GM18511 (cell line): ENCODE results near the gene DHRSX.
"Not testable (repeated sequence)": the region's sequence is repeated elsewhere in the genome, so short reads cannot be mapped to it uniquely, and the experiment has no call there.

ENCODE experiments used
- ATAC-seq: cut with Tn5 transposase; IDR thresholded peaks from one replicate; pipeline ENCODE4 v1.9.1; 2021; ENCODE audit warnings: mild to moderate bottlenecking, moderate library complexity; ENCODE audit not compliant: unreplicated experiment

DHRSX gene

DNA sequence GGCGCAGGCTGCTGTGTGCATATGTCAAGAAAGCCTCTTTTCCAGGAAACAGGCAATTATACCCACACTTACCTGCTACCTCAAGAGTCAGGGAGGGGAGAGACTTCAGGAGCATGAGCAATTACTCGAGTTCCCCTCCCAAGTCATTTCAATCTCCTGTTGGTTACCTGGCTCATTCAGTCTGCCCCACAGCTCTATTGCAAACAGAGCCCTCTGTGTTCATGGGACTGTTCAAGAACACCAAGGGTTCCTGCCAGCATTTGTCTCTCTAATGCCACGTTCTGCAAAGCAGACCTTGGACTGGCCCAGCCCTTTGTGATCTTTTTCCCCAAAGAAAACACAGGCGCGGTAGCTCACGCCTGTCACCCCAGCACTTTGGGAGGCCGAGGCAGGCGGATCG, 274.6 kb downstream of the DHRSX start:
- ATAC-seq = no peak

DNA sequence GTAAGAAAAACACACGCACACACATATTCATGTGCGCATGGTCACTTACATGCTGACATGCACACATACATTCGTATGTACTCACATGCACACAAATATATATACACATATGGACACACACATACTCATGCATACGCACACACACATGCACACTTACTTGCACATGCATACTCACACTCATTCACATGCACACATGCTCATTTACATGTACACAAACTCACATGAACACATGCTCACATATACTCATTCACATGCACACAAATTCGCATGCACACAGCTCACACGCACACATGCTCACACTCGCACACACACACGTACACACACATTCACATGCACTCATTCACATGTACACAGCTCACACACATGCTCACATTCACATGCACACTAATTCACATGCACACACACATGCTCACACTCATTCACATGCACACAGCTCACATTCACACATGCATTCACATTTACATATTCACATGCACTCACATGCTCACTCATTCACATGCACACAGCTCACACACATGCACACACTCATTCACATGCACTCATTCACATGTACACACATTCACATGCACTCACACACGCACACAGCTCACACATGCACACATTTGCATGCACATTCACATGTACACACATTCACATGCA, 276.1 kb downstream of the DHRSX start:
- ATAC-seq = no peak

DNA sequence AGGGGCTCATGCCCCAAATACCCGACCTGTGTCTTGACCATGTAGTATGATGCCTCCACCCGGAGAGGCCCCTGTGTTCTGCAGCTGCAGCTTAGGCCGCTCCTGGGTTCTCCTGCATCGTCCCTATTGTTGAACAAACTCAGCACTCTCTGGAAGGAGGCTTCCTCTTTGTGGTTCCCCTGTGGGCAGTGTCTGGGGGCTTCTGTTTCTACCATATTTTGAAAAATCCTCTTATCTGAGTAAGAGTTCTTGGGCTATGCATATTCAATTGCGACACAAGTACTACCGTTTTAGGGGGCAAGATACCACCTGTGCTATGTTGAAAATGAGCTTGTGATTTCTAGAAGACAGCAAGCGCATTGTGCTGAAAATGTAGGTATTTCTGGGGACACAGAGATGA, 276.6 kb downstream of the DHRSX start:
- ATAC-seq = no peak

GRCh38 chrX:2220829-2221567, 279.8 kb downstream of the DHRSX start:
- no peak for ATAC-seq

DNA sequence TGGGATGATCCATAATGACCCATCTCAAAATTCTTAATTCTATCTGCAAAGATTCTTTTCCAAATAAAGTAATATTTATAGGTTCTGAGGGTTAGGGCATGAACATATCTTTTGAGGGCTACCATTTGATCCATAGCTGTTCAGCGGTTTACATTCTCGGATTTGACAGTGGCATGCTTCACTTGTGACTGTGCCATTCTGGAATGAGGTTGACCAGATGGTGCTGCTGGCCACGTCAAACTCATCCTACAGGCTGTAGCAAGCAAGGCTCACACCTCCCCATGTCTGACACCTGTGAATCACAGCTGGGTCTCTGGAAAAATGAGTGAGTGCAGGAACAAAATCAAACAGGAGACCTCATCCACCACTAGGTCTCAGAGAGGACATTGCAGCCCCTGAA, 280.5 kb downstream of the DHRSX start:
- ATAC-seq = no peak

- not testable (repeated sequence) for ATAC-seq
Measured at GRCh38 chrX:2214138-2214823, 286.5 kb downstream of the DHRSX start.

DNA sequence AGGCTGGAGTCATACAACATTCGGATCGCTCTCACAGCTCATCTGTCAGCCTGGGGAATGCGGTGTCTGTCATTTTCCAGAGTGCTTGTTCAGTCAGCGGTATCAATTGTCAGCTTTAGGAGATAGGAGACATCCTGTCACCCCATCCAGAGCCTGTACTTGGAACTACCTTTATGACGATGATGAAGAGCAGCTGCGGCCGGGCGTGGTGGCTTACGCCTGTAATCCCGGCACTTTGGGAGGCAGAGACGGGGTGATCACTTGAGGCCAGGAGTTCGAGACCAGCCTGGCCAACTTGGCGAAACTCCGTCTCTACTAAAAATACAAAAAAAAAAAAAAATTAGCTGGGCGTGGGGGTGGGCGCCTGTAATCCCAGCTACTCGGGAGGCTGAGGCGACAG, 289.1 kb downstream of the DHRSX start:
- ATAC-seq = not testable (repeated sequence)

GRCh38 chrX:2193273-2193592, 307.5 kb downstream of the DHRSX start:
- no peak for ATAC-seq

DNA sequence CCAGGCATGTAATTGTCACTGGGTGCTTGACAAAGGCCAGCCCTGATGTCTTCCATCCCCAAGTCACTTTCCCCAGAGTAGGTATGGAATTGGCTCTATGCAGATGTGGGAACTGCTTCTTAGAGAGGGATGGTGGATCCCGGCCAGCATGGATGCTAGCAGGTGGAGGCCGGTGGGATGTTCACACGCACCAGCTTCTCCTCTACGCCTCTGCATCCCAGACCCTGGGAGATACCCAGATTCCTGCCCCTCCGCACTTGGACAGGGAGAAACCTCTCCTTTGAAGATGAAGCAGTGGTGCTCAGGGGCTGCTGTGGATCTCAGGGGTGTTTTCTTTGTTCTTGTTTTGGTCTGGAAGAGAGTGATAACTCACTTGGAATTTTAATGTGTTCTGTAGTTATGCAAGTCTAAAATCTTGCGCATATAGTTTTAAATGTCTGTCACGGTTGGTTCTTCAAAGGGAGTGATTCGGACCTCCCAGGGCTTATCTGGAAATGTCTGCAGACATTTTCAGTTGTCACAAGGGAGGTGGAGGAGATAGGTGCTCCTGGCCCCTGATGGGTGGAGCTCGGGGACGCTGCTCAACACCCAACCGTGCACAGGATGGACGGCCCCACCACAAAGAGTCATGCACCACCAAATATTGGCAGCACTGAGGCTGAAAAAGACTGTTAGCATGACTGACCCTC, 308.0 kb downstream of the DHRSX start:
- no peak for ATAC-seq

DNA sequence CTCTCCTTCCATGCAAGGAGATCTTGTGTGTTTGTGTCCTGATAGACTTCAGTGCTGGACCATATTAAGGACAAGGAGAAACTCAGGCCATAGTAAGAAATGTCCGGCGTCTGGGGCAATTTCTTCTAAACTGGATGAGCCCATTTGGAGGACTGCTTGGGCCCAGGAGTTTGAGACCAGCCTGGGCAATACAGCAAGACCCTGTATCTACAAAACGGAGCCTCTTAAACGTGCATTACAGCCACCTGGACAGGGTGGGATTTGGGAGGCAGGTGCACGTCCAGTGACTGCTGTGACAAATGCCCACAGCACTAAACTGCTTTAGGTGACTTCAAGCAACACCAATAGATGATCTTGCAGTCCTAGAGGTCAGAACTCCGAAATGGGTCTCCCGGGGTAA, 311.9 kb downstream of the DHRSX start:
- ATAC-seq = no peak

DNA sequence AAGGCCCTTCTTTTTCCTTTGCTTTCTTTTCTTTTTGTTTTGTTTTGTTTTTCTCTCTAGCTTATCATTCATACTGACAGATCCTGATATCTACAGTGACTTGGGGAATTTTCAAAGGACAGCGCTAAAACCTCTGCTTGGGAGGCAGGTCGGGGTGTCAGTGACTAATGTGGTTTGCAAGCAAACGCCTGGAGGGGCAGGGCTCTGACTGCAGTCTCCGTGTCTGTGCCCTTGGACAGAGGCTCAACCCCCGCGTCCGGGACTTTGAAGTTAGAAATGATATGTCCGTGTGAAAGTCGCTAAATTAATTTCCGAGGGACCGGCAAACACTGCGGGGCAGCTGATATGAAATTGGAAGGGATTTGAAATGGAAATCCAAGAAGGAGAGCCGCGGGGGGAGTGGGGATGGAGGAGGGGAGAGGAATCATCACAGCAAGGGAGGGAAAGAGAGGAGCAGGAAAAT, 312.4 kb downstream of the DHRSX start:
- ATAC-seq = no peak

GRCh38 chrX:2187352-2188115, 313.2 kb downstream of the DHRSX start:
- no peak for ATAC-seq

DNA sequence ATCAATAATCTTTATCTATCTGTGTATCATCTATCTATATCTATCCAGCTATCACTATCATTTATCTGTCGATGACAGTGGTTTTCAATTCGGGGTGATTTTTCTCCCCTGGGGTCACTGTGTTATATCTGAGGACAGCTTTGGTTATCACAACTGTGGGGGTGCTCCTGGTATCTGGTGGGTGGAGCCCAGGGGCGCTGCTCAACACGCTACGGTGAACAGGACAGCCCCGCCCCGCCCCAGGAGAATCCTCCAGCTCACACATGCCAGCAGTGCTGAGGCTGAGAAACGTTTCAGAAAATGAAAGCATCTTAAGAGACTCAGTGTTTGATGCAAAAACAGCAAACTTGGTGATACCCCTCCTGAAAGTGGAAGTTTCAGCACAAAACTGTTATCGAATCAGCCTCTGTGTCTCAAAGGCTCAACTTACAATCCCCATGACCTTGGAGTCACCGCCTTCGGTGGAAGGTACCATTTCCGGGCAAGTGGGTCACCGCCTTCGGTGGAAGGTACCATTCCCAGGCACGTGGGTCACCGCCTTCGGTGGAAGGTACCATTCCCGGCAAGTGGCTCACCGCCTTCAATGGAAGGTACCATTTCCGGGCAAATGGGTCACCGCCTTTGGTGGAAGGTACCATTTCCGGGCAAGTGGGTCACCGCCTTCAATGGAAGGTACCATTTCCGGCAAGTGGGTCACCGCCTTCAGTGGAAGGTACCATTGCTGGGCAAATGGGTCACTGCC, 315.3 kb downstream of the DHRSX start:
- no peak for ATAC-seq

DNA sequence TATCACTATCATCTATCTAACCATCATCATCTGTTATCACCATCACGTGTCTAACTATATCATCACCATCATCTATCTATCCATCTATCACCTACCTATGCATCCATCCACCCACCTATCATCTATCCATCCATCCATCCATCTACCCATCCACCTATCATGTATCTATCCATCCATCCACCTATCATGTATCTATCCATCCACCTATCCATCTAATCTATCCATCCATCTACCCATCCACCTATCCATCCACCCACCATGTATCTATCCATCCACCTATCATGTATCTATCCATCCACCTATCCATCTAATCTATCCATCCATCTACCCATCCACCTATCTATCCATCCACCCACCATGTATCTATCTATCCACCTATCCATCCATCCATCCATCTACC, 316.7 kb downstream of the DHRSX start:
- ATAC-seq = no peak

- ATAC-seq = no peak
Measured at GRCh38 chrX:2183193-2183725, 317.5 kb downstream of the DHRSX start.

GRCh38 chrX:2177541-2177940, 323.2 kb downstream of the DHRSX start:
- ATAC-seq = no peak

DNA sequence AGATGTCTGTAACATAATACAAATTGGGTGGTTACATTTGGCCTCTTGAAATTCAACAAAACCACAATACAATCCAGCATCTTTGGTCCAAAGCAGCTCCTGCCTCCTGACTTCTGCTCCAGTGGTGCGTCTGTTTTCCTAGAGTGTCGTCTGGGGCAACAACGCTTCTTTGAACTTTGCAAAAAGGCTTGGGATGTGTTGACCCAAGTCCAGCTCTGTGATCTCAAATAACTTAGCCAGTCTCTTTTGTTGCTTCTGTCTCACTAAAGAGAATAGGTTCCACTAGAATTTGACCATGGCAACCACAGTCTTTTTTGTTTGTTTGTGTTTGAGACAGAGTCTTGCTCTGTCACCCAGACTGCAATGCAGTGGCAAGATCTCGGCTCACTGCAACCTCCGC, 324.0 kb downstream of the DHRSX start:
- no peak for ATAC-seq

- no peak for ATAC-seq
Measured at GRCh38 chrX:2176274-2176673, 324.5 kb downstream of the DHRSX start.

GRCh38 chrX:2172359-2172758, 328.4 kb downstream of the DHRSX start:
- no peak for ATAC-seq
